Panc1 (cell line): Measurements from ENCODE around the gene MRPL42. TPM values are rescaled to one million over a fixed set of nuclear protein-coding genes. Genes with fewer than 3 reads are reported as not detected.

ENCODE experiments used
- ATAC-seq: fragments of 200-7000 bp; cut with Tn5 transposase; 2 replicates; pipeline ENCODE4 v1.9.1; 2020; ENCODE audit warnings: mild to moderate bottlenecking, moderate library complexity
- BruUV-seq: library from RNA; stranded (reverse); fragments of 400-500 nt; replicated peaks from 2 replicates; lab custom pipeline; 2021; lab: Mats Ljungman, UMichigan
- CTCF ChIA-PET: fragments of 300-600 bp; sonication (Branson Sonifier 250); formaldehyde crosslinking; loops from one replicate; lab custom pipeline; 2022; ENCODE audit warnings: antibody characterized with exemption; lab: Charles Lee
- POLR2A ChIA-PET: fragments of 300-600 bp; sonication (Branson Sonifier 250); formaldehyde crosslinking; loops from one replicate; lab custom pipeline; 2022; ENCODE audit warnings: antibody characterized with exemption; lab: Charles Lee
- DNase-seq: peaks from one replicate; pipeline ENCODE4 v3.0.0-alpha.2; 2010; ENCODE audit warnings: low read depth, low spot score
- H3K27ac ChIP-seq: 2 replicates; pipeline ENCODE4 v1.5.1; 2011; ENCODE audit warnings: mild to moderate bottlenecking, low read length, inconsistent platforms
- H3K27me3 ChIP-seq: fragments of 200-500 bp; sonication (Bioruptor generic); 2 replicates; pipeline ENCODE4 v1.6.0; 2014; ENCODE audit warnings: low read length, inconsistent platforms; ENCODE audit not compliant: control insufficient read depth, insufficient read depth
- H3K36me3 ChIP-seq: fragments of 200-500 bp; sonication (Bioruptor generic); 2 replicates; pipeline ENCODE4 v1.5.1; 2014; ENCODE audit warnings: inconsistent platforms, mild to moderate bottlenecking, low read length, moderate library complexity; ENCODE audit not compliant: control insufficient read depth, insufficient read depth
- H3K4me1 ChIP-seq: 2 replicates; pipeline ENCODE4 v1.5.1; 2011; ENCODE audit warnings: inconsistent platforms, mild to moderate bottlenecking, low read length, moderate library complexity; ENCODE audit not compliant: control insufficient read depth, insufficient read depth
- H3K4me3 ChIP-seq, 2 experiments: 2 replicates each; pipeline ENCODE4 v1.5.1; 2011 to 2012; ENCODE audit warnings: low read depth in 2 of 2, low read length in 2 of 2, mild to moderate bottlenecking in 2 of 2, inconsistent platforms in 1 of 2, moderate library complexity in 1 of 2
- H3K9me3 ChIP-seq: fragments of 200-500 bp; sonication (Bioruptor generic); 2 replicates; pipeline ENCODE4 v1.5.1; 2014; ENCODE audit warnings: low read depth, mild to moderate bottlenecking, inconsistent platforms, low read length, moderate library complexity; ENCODE audit not compliant: control insufficient read depth, insufficient read depth
- POLR2AphosphoS5 ChIP-seq: IDR thresholded peaks from 2 replicates; pipeline ENCODE4 v1.6.1; 2012; ENCODE audit warnings: mild to moderate bottlenecking, low read depth, low read length, moderate library complexity
- SIN3A ChIP-seq: IDR thresholded peaks from 2 replicates; pipeline ENCODE4 v1.6.1; 2012; ENCODE audit warnings: low read depth, mild to moderate bottlenecking, low read length, moderate library complexity, borderline replicate concordance; ENCODE audit not compliant: insufficient read depth
- TCF7L2 ChIP-seq: IDR thresholded peaks from 2 replicates; pipeline ENCODE4 v1.6.1; 2011; ENCODE audit warnings: mild to moderate bottlenecking, low read depth, low read length, inconsistent platforms
- in situ Hi-C: cut with HindIII; loops from 2 replicates; pipeline ENCODE4 v1.10.0; 2016; ENCODE audit warnings: low sequenced_read_pairs, low pct_unique_long_range_greater_than_20kb
- intact Hi-C: fragments of 100-400 bp; cut with micrococcal nuclease; formaldehyde crosslinking; loops from one replicate; pipeline ENCODE4 v1.10.0; 2022; ENCODE audit not compliant: unreplicated experiment
- total RNA-seq: library from RNA; stranded (reverse); gene quantifications from one replicate; pipeline ENCODE4 v1.2.1, GENCODE V29; 2021; ENCODE audit not compliant: unreplicated experiment
- TF ChIP-seq, protein P1 (sequence below): fragments of 450-650 bp; IDR thresholded peaks from 2 replicates; pipeline ENCODE4 v1.5.1; 2017; ENCODE audit warnings: mild to moderate bottlenecking
- TF ChIP-seq, protein P2 (sequence below), 2 experiments: IDR thresholded peaks; 2 replicates each; pipeline ENCODE4 v1.6.1; 2011 to 2012; ENCODE audit warnings: low read depth in 2 of 2, control low read depth in 1 of 2, low read length in 1 of 2, mild to moderate bottlenecking in 1 of 2, moderate library complexity in 1 of 2; ENCODE audit not compliant: insufficient read depth in 1 of 2

MRPL42 gene
- total RNA-seq, 1 experiment from 2014 or later, result 92.4 TPM

DNA sequence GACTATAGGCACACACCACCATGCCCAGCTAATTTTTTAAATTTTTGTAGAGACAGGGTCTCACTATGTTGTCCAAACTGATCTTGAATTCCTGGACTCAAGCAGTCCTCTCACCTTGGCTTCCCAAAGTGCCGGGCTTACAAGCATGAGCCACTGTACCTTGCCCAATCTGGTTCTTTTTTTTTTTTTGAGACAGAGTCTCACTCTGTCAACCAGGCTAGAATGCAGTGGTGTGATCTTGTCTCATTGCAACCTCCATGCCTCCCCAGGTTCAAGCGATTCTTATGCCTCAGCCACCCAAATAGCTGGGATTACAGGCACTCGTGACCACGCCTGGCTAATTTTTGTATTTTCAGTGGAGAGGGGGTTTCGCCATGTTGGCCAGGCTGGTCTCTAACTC lies 15.4 kb downstream of the MRPL42 start:
- Histone ChIP-seq H3K27me3 (no peaks in the 10 kb centered on the region), H3K4me1 (no peaks in the 10 kb centered on the region; the same call in 1 of the 2 replicates), H3K9me3 (no peaks in the 10 kb centered on the region), H3K36me3 (peaks cover 23% of the 10 kb centered on the region), H3K27ac (no peak overlapping the region), H3K4me3 (no peak overlapping the region)
- BruUV-seq, result no TSS peak
- ChIA-PET CTCF (no interaction called here), POLR2A (no interaction called here)
- ATAC-seq, result no peak
- no peak for DNase-seq
- in situ Hi-C loops, result no loop called here
- TF ChIP-seq, protein P1, sequence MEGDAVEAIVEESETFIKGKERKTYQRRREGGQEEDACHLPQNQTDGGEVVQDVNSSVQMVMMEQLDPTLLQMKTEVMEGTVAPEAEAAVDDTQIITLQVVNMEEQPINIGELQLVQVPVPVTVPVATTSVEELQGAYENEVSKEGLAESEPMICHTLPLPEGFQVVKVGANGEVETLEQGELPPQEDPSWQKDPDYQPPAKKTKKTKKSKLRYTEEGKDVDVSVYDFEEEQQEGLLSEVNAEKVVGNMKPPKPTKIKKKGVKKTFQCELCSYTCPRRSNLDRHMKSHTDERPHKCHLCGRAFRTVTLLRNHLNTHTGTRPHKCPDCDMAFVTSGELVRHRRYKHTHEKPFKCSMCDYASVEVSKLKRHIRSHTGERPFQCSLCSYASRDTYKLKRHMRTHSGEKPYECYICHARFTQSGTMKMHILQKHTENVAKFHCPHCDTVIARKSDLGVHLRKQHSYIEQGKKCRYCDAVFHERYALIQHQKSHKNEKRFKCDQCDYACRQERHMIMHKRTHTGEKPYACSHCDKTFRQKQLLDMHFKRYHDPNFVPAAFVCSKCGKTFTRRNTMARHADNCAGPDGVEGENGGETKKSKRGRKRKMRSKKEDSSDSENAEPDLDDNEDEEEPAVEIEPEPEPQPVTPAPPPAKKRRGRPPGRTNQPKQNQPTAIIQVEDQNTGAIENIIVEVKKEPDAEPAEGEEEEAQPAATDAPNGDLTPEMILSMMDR, result no peak
- TF ChIP-seq, protein P2, sequence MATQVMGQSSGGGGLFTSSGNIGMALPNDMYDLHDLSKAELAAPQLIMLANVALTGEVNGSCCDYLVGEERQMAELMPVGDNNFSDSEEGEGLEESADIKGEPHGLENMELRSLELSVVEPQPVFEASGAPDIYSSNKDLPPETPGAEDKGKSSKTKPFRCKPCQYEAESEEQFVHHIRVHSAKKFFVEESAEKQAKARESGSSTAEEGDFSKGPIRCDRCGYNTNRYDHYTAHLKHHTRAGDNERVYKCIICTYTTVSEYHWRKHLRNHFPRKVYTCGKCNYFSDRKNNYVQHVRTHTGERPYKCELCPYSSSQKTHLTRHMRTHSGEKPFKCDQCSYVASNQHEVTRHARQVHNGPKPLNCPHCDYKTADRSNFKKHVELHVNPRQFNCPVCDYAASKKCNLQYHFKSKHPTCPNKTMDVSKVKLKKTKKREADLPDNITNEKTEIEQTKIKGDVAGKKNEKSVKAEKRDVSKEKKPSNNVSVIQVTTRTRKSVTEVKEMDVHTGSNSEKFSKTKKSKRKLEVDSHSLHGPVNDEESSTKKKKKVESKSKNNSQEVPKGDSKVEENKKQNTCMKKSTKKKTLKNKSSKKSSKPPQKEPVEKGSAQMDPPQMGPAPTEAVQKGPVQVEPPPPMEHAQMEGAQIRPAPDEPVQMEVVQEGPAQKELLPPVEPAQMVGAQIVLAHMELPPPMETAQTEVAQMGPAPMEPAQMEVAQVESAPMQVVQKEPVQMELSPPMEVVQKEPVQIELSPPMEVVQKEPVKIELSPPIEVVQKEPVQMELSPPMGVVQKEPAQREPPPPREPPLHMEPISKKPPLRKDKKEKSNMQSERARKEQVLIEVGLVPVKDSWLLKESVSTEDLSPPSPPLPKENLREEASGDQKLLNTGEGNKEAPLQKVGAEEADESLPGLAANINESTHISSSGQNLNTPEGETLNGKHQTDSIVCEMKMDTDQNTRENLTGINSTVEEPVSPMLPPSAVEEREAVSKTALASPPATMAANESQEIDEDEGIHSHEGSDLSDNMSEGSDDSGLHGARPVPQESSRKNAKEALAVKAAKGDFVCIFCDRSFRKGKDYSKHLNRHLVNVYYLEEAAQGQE (IDR thresholded peaks at IDR 0.05; ENCODE audit: insufficient read depth in 1 of 2, low read depth in 2 of 2, low read length in 1 of 2), result no peak
- no peak for TF ChIP-seq POLR2AphosphoS5
- no peak for TF ChIP-seq SIN3A
- no peak for TF ChIP-seq TCF7L2
- intact Hi-C loops, result no loop called here

DNA sequence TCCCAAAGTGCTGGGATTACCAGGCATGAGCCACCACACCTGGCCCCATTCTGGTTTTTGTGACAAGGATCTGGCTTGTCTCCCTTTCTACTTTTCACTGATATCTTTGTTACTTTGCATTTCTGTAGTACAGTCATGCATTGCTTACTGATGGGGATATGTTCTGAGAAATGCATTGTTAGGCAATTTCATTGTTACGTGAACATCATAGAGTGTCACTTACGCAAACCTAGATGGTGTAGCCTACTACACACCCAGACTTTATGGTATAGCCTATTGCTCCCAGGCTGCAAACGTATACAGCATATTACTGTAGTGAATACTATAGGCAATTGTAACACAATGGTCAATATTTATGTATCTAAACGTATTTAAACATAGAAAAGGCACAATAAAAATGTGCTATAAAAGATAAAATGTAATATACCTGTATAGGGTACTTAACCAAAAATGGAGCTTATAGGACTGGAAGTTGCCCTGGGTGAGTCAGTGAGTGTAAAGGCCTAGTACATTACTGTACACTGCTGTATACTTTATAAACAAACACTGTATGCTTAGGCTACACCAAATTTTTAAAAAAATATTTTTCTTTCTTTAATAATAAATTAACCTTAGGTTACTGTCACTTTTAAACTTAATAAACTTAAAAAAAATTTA lies 16.0 kb downstream of the MRPL42 start:
- in situ Hi-C loops, result no loop called here

More for the DNA sequence above, 16.0 kb downstream of the MRPL42 start:
- TF ChIP-seq, protein P1, result no peak
- TF ChIP-seq, protein P2 (IDR thresholded peaks at IDR 0.05; ENCODE audit: insufficient read depth in 1 of 2, low read depth in 2 of 2, low read length in 1 of 2), result no peak
- TF ChIP-seq POLR2AphosphoS5, result no peak
- DNase-seq (no peak), ATAC-seq (no peak)
- peaks cover 23% of the 10 kb centered on the region for H3K36me3 ChIP-seq
- no peaks in the 10 kb centered on the region for H3K27me3 ChIP-seq
- H3K4me3 ChIP-seq, result no peak overlapping the region
- intact Hi-C loops, result no loop called here
- no peaks in the 10 kb centered on the region; the same call in 1 of the 2 replicates for H3K4me1 ChIP-seq
- no peak overlapping the region for H3K27ac ChIP-seq
- no peaks in the 10 kb centered on the region for H3K9me3 ChIP-seq
- no TSS peak for BruUV-seq
- CTCF ChIA-PET, result no interaction called here
- POLR2A ChIA-PET, result no interaction called here
